H9 (cell line): ENCODE measurements around the gene B4GALNT2. TPM values are rescaled to one million over a fixed set of nuclear protein-coding genes. Genes with fewer than 3 reads are reported as not detected.

Experiments used
- DNase-seq: peaks from one replicate; pipeline ENCODE4 v3.0.0-alpha.2; 2017
- H2AFZ ChIP-seq: one replicate; pipeline ENCODE4 v1.6.1; 2013; ENCODE audit warnings: mild to moderate bottlenecking, low read length, control low read depth, moderate library complexity
- H2AK5ac ChIP-seq: 2 replicates; pipeline ENCODE4 v1.6.1; 2013; ENCODE audit warnings: low read length, control low read depth, mixed read lengths; ENCODE audit not compliant: insufficient read length
- H2BK120ac ChIP-seq: one replicate; pipeline ENCODE4 v1.6.1; 2013; ENCODE audit warnings: low read depth, mild to moderate bottlenecking, low read length, control low read depth, inconsistent platforms; ENCODE audit not compliant: poor library complexity, severe bottlenecking
- H2BK12ac ChIP-seq: 2 replicates; pipeline ENCODE4 v1.6.1; 2013; ENCODE audit warnings: low read length, control low read depth, mixed read lengths, low read depth; ENCODE audit not compliant: insufficient read length
- H2BK15ac ChIP-seq: 2 replicates; pipeline ENCODE4 v1.6.1; 2013; ENCODE audit warnings: low read depth, low read length, control low read depth
- H2BK20ac ChIP-seq: one replicate; pipeline ENCODE4 v1.6.1; 2013; ENCODE audit warnings: low read depth, mild to moderate bottlenecking, low read length, control low read depth, inconsistent platforms; ENCODE audit not compliant: poor library complexity, severe bottlenecking
- H2BK5ac ChIP-seq: 2 replicates; pipeline ENCODE4 v1.6.1; 2013; ENCODE audit warnings: low read length, control low read depth, mixed read lengths; ENCODE audit not compliant: insufficient read length
- H3K14ac ChIP-seq: 2 replicates; pipeline ENCODE4 v1.6.1; 2013; ENCODE audit warnings: low read length, control low read depth; ENCODE audit not compliant: insufficient read depth
- H3K18ac ChIP-seq: 2 replicates; pipeline ENCODE4 v1.6.1; 2013; ENCODE audit warnings: low read depth, mild to moderate bottlenecking, mixed read lengths, low read length, control low read depth; ENCODE audit not compliant: insufficient read length
- H3K23ac ChIP-seq: 2 replicates; pipeline ENCODE4 v1.6.1; 2013; ENCODE audit warnings: low read length, control low read depth, mixed read lengths, low read depth; ENCODE audit not compliant: insufficient read length
- H3K23me2 ChIP-seq: 2 replicates; pipeline ENCODE4 v1.6.1; 2013; ENCODE audit warnings: low read depth, mild to moderate bottlenecking, mixed read lengths, low read length, control low read depth; ENCODE audit not compliant: insufficient read length, poor library complexity, severe bottlenecking
- H3K27ac ChIP-seq: 2 replicates; pipeline ENCODE4 v1.5.1; 2013; ENCODE audit warnings: low read length, control low read depth, mixed read lengths, low read depth; ENCODE audit not compliant: insufficient read length
- H3K27me3 ChIP-seq: 2 replicates; pipeline ENCODE4 v1.6.1; 2013; ENCODE audit warnings: low read length, control low read depth, inconsistent platforms; ENCODE audit not compliant: insufficient read depth
- H3K4ac ChIP-seq: 2 replicates; pipeline ENCODE4 v1.6.1; 2013; ENCODE audit warnings: low read depth, mild to moderate bottlenecking, control low read depth, inconsistent platforms, low read length, moderate library complexity
- H3K4me1 ChIP-seq: 2 replicates; pipeline ENCODE4 v1.6.1; 2013; ENCODE audit warnings: low read length, control low read depth, inconsistent platforms; ENCODE audit not compliant: insufficient read depth
- H3K4me2 ChIP-seq: 2 replicates; pipeline ENCODE4 v1.6.1; 2013; ENCODE audit warnings: low read length, control low read depth, mixed read lengths; ENCODE audit not compliant: insufficient read length, insufficient read depth
- H3K56ac ChIP-seq: 2 replicates; pipeline ENCODE4 v1.6.1; 2013; ENCODE audit warnings: low read depth, mild to moderate bottlenecking, mixed read lengths, low read length, control low read depth; ENCODE audit not compliant: insufficient read length
- H3K79me1 ChIP-seq: 2 replicates; pipeline ENCODE4 v1.6.1; 2013; ENCODE audit warnings: low read depth, mild to moderate bottlenecking, moderate library complexity, low read length, control low read depth, inconsistent platforms; ENCODE audit not compliant: insufficient read depth, poor library complexity, severe bottlenecking
- H3K79me2 ChIP-seq: 2 replicates; pipeline ENCODE4 v1.6.1; 2013; ENCODE audit warnings: low read length, control low read depth, inconsistent platforms; ENCODE audit not compliant: insufficient read depth
- H3K9ac ChIP-seq: 2 replicates; pipeline ENCODE4 v1.6.1; 2013; ENCODE audit warnings: low read length, control low read depth, mixed read lengths; ENCODE audit not compliant: insufficient read length; ENCODE audit errors: extremely low read depth
- H3K9me3 ChIP-seq: one replicate; pipeline ENCODE4 v1.6.1; 2013; ENCODE audit warnings: low read depth, low read length, inconsistent platforms; ENCODE audit not compliant: control insufficient read depth
- H3T11ph ChIP-seq: one replicate; pipeline ENCODE4 v1.6.1; 2013; ENCODE audit warnings: mild to moderate bottlenecking, low read length, control low read depth, inconsistent platforms
- H4K20me1 ChIP-seq: one replicate; pipeline ENCODE4 v1.6.1; 2013; ENCODE audit not compliant: control insufficient read depth, insufficient read length, insufficient read depth
- H4K5ac ChIP-seq: 2 replicates; pipeline ENCODE4 v1.6.1; 2013; ENCODE audit warnings: low read depth, mild to moderate bottlenecking, mixed read lengths, low read length, control low read depth; ENCODE audit not compliant: insufficient read length
- H4K8ac ChIP-seq: replicated peaks from 2 replicates; pipeline ENCODE4 v1.6.1; 2013; ENCODE audit warnings: low read length, control low read depth, mixed read lengths, low read depth; ENCODE audit not compliant: insufficient read length
- H4K91ac ChIP-seq: 2 replicates; pipeline ENCODE4 v1.6.1; 2013; ENCODE audit warnings: low read depth, mild to moderate bottlenecking, moderate library complexity, mixed read lengths, low read length, control low read depth; ENCODE audit not compliant: insufficient read length
- H3K27ac Mint-ChIP-seq, 3 experiments: 2 replicates in 2 of 3; 3 replicates in 1 of 3; pipeline ENCODE4 v1.8.0; 2020 to 2021; ENCODE audit warnings: mixed read lengths in 3 of 3, mild to moderate bottlenecking in 1 of 3, moderate library complexity in 1 of 3
- H3K27me3 Mint-ChIP-seq: 2 replicates; pipeline ENCODE4 v1.8.0; 2021; ENCODE audit warnings: low read depth, mild to moderate bottlenecking, moderate library complexity, mixed read lengths
- H3K36me3 Mint-ChIP-seq, 3 experiments: 2 replicates in 2 of 3; 3 replicates in 1 of 3; pipeline ENCODE4 v1.8.0; 2020 to 2021; ENCODE audit warnings: low read depth in 3 of 3, mixed read lengths in 3 of 3; ENCODE audit not compliant: insufficient read depth in 1 of 3
- H3K4me1 Mint-ChIP-seq, 2 experiments: 2 replicates each; pipeline ENCODE4 v1.8.0; 2020; ENCODE audit warnings: mixed read lengths in 2 of 2
- H3K4me3 Mint-ChIP-seq, 2 experiments: 2 replicates in 1 of 2; 3 replicates in 1 of 2; pipeline ENCODE4 v1.8.0; 2020 to 2021; ENCODE audit warnings: mild to moderate bottlenecking in 2 of 2, mixed read lengths in 2 of 2, moderate library complexity in 1 of 2
- H3K9me3 Mint-ChIP-seq, 2 experiments: 2 replicates in 1 of 2; 3 replicates in 1 of 2; pipeline ENCODE4 v1.8.0; 2020; ENCODE audit warnings: mild to moderate bottlenecking in 2 of 2, mixed read lengths in 2 of 2, moderate library complexity in 1 of 2
- WGBS: extraction: QIAGEN DNeasy Blood & Tissue Kit; methylation state at CpG from one replicate; pipeline ENCODE4 v1.1.7; 2013; ENCODE audit warnings: missing lambda C conversion rate, low lambda C conversion rate, mixed read lengths; ENCODE audit not compliant: insufficient read length; ENCODE audit errors: extremely low coverage; 5-methylcytosine and 5-hydroxymethylcytosine counted together
- total RNA-seq: library from RNA; stranded (reverse); gene quantifications from 2 replicates; pipeline ENCODE4 v1.2.1, GENCODE V29; 2021
- TF ChIP-seq, protein P1 (sequence below): fragments of 200-600 bp; sonication (generic); conservative IDR thresholded peaks from 3 replicates; pipeline ENCODE4 v1.8.0; 2021; ENCODE audit warnings: antibody characterized with exemption, mild to moderate bottlenecking

B4GALNT2 gene
- total RNA-seq, 1 experiment from 2014 or later, result not detected

DNA sequence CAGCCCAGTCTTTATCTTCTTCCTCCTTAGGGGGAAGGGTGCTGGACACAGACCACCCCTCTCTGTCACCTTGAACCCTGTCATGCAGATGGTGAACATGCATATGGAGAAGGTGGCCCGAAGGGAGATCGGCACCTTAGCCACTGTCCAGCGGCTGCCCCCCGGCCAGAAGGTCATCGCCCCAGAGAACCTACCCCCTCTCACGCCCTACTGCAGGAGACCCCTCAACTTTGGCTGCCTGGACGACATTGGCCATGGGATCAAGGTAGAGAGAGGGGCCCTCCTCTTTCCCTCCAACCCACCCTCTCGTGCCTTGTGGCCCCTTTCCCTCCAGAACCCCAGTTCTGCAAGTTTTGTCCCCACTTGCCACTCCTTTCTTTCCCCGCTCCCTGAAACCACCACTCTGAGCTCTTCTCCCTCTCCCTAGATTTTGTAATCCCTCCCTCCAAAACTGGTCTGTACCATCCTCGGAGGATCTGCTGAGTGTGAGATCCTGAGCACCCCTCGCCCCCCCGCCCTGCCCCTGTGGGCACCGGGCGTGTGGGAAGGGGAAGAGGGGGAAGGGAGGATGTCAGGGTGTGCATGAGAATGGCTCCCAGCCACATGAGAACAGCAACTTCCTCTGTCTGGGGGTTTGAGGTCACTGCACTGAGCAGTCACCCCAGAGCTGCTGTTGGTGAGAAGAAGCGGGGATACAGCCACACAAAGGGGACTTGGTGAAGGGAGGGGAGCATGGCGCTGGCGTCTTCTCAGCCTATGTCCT is 85.3 kb downstream of the B4GALNT2 start:
- Mint-ChIP-seq H3K36me3 (no peaks in the 10 kb centered on the region; a peak in 1 of 7 replicates), H3K27me3 (peaks cover 26% of the 10 kb centered on the region), H3K4me3 (peak overlapping the region in 1 of 2 experiments; percentile 34; a peak in 1 of 5 replicates), H3K9me3 (no peaks in the 10 kb centered on the region), H3K27ac (peak overlapping the region in 1 of 3 experiments; percentile 60; a peak in 1 of 7 replicates), H3K4me1 (peaks cover 22 to 24% of the 10 kb centered on the region in 2 experiments)
- no peak for DNase-seq
- H3K4ac ChIP-seq, result no peak overlapping the region
- H3K56ac ChIP-seq, result no peak overlapping the region
- no peak overlapping the region for H2BK5ac ChIP-seq
- H2BK120ac ChIP-seq, result no peak overlapping the region
- no peaks in the 10 kb centered on the region for H4K20me1 ChIP-seq
- TF ChIP-seq, protein P1, sequence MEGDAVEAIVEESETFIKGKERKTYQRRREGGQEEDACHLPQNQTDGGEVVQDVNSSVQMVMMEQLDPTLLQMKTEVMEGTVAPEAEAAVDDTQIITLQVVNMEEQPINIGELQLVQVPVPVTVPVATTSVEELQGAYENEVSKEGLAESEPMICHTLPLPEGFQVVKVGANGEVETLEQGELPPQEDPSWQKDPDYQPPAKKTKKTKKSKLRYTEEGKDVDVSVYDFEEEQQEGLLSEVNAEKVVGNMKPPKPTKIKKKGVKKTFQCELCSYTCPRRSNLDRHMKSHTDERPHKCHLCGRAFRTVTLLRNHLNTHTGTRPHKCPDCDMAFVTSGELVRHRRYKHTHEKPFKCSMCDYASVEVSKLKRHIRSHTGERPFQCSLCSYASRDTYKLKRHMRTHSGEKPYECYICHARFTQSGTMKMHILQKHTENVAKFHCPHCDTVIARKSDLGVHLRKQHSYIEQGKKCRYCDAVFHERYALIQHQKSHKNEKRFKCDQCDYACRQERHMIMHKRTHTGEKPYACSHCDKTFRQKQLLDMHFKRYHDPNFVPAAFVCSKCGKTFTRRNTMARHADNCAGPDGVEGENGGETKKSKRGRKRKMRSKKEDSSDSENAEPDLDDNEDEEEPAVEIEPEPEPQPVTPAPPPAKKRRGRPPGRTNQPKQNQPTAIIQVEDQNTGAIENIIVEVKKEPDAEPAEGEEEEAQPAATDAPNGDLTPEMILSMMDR, result no peak
- no peak overlapping the region for H3K18ac ChIP-seq
- H2BK15ac ChIP-seq, result no peak overlapping the region
- H2AK5ac ChIP-seq, result no peak overlapping the region
- no peak overlapping the region for H3K27ac ChIP-seq
- no peak overlapping the region for H2BK20ac ChIP-seq
- no peaks in the 10 kb centered on the region for H3K9me3 ChIP-seq
- H4K5ac ChIP-seq, result no peak overlapping the region
- H3K23ac ChIP-seq, result no peak overlapping the region
- H4K91ac ChIP-seq, result no peak overlapping the region
- no peak overlapping the region for H3K9ac ChIP-seq
- H3K23me2 ChIP-seq, result no peaks in the 10 kb centered on the region
- H3K79me2 ChIP-seq, result no peaks in the 10 kb centered on the region
- H4K8ac ChIP-seq, result no peak overlapping the region
- WGBS, result no CpG with 5 or more reads among the region's 17 CpGs
- H3K79me1 ChIP-seq, result no peaks in the 10 kb centered on the region
- 0 out of 2 replicates have a peak, but pooled peaks cover 2% of the 10 kb centered on the region for H3K4me1 ChIP-seq
- no peak overlapping the region for H3K4me2 ChIP-seq
- H2BK12ac ChIP-seq, result no peak overlapping the region
- no peak overlapping the region for H3T11ph ChIP-seq
- H3K14ac ChIP-seq, result no peak overlapping the region
- H3K27me3 ChIP-seq, result no peaks in the 10 kb centered on the region
- no peak overlapping the region for H2AFZ ChIP-seq
